ENCODE measurements around the gene SLC35G4.
"Not testable (repeated sequence)": the region's sequence is repeated elsewhere in the genome, so short reads cannot be mapped to it uniquely, and the experiment has no call there.

DNA sequence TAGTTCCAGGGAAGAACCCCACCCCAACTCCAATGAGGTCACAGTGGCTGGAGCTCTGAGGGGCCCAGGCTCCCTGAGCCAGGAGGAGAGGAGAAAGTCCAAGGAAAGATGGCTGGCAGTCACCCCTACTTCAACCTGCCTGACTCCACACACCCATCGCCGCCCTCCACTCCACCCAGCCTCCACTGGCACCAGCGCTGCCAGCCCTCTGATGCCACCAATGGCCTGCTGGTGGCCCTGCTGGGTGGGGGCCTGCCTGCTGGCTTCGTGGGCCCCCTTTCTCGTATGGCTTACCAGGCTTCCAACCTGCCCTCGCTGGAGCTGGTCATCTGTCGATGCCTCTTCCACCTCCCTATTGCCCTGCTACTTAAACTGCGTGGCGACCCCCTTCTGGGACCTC, at the start of gene SLC35G4:
- TF ChIP-seq, protein P1, sequence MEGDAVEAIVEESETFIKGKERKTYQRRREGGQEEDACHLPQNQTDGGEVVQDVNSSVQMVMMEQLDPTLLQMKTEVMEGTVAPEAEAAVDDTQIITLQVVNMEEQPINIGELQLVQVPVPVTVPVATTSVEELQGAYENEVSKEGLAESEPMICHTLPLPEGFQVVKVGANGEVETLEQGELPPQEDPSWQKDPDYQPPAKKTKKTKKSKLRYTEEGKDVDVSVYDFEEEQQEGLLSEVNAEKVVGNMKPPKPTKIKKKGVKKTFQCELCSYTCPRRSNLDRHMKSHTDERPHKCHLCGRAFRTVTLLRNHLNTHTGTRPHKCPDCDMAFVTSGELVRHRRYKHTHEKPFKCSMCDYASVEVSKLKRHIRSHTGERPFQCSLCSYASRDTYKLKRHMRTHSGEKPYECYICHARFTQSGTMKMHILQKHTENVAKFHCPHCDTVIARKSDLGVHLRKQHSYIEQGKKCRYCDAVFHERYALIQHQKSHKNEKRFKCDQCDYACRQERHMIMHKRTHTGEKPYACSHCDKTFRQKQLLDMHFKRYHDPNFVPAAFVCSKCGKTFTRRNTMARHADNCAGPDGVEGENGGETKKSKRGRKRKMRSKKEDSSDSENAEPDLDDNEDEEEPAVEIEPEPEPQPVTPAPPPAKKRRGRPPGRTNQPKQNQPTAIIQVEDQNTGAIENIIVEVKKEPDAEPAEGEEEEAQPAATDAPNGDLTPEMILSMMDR (IDR thresholded peaks at IDR 0.05; ENCODE audit: insufficient read depth, low read length, poor library complexity, severe bottlenecking), result not testable (repeated sequence)
- not testable (repeated sequence) for TF ChIP-seq EZH2phosphoT487 (conservative IDR thresholded peaks at IDR 0.05; ENCODE audit: low read length)
